GM18867 (cell line): ENCODE results near the gene ARHGAP33.
"Not testable (repeated sequence)": the region's sequence is repeated elsewhere in the genome, so short reads cannot be mapped to it uniquely, and the experiment has no call there.

Experiments used
- ATAC-seq: cut with Tn5 transposase; IDR thresholded peaks from one replicate; pipeline ENCODE4 v1.9.1; 2021; ENCODE audit warnings: mild to moderate bottlenecking, moderate library complexity; ENCODE audit not compliant: unreplicated experiment

ARHGAP33 gene

DNA sequence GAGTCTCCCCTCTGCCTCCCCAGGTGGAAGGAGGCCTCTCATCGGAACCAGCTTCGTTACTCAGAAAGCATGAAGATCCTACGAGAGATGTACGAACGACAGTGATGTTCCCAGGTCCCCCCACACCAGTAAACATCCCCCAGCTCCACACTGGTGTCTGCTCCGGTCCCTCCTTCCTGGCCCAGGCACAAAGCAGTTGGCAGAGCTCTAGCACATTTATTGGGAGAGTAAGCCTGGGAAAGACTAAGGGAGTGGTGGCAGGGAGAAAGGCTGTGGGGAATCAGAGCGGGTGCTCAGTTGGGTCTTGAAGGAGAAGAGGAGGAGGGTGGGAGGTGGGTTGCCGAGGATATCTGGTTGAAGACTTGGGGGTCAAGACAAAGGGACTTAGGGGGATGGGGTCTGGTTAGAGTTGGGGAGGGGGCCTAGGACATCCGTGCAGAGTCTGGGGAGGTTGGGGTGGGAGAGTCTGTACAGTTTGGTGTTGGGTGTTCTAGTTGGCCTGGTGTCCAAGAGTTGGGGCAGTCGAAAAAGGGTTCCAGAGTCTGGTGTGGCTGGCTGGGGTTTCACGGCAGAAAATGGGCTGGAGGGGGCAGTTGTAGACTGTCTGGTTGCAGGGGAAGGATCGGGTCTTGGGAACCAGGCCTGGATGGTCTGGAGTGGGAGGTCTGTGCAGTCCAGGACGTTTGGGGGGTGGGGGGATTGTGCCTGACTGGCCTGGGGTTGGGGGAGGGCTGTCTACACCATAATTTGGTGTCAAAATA, 20.8 kb upstream of the ARHGAP33 start:
- no peak for ATAC-seq

DNA sequence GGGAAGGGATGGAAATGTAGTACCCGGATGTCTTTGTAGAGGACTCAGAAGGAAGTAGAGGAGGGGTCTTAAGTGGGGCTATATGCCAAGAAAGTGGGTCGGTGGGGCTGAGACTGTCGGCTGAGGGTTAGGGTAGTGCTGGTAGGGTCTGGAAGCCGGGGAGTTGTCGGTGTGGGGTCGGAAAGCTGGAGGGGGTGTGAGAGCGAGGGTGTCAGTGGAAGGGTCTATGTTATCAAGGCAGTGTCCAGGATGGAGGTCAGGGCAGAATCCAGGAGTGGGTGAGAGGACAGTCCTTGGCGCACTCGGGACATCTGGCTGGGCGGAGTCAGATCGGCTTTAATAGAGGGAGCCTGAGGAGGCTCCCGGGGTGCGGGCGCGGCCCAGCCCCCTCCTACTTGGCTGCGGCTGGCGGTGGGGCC, 20.2 kb upstream of the ARHGAP33 start:
- ATAC-seq, result no peak

DNA sequence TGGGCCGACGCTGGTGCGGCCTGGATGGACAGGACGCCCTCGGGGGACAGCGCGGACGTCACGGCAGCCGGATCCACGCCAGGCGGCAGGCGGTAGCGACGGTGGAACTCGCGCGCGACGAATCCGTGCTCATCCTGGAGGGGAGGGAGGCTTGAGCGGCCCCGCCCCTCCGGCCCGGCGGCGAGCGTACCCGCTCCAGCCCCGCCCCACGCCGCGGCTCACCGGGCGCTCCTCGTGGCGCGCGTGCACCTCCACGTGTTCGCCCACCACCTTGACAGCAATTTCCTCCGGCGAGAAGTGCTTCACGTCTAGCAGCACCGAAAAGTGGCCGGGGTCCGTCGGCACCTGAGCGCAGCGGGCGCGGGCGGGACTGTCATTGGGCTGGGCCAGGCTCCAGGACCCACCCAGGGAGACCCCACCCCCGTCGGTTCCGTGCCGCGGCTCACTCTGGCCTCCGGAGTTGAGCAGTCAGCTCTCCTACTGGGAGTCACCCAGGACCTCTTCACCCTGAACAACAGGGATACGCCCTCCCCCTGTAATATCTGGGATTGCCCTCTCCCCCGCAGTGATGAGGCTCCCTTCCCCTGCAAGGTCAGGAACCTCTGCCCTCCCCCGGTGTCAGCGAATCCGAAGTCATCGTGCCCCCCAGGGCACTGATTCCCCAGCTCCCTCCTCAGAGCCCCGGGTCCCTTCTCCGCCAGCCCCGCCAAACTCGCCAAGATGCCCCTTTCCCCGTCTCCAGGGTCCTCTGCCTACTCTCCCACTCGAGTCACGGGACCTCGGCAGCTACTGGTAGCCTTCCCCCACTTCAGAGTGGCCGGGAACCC, 19.6 kb upstream of the ARHGAP33 start:
- ATAC-seq, result no peak

DNA sequence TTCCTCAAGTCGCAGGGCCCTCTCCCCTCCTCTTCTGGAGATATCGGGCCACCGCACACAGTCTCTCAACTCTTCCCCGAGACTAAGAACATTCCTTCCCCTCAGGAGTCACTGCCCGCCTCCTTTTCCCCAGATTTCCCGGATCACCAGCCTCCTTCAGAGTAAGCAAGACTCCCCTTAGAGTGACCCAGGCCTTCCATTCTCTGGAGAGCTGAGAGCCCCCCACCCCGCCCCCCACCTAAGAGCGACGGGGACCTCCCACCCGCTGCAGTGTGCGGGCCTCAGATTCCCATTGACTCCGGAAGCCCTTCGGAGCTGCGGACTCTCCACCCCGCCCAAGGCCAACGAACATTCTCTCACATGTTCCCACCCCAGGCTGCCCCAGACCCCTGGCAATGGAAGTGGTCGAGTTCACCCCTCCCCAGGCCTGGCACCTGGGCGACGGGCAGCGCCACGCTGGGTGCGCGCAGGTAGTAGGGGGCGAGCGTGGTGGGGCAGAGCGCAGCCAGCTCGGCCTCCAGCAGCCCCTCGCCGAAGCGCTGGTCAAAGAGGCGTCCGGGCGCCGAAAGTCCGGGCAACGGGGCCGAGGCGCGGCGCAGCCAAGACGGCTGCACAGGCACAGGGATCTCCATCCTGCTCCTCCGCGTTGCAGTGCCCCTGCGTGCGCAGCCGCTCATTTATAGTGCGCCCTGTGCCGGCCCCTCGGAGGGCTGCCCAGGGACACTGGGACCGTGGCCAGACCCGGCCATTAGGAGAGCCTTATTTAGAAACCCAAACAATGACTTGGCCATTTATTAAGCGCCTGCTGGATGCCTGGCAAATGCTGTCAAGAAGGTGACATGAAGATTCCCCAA, 18.8 kb upstream of the ARHGAP33 start, which contains the start of gene HSPB6:
TSS of gene HSPB6 (minus strand) at position 653 of the 854 bp plus-strand sequence. CDS start at position 632, 21 bp downstream.
- no peak for ATAC-seq

DNA sequence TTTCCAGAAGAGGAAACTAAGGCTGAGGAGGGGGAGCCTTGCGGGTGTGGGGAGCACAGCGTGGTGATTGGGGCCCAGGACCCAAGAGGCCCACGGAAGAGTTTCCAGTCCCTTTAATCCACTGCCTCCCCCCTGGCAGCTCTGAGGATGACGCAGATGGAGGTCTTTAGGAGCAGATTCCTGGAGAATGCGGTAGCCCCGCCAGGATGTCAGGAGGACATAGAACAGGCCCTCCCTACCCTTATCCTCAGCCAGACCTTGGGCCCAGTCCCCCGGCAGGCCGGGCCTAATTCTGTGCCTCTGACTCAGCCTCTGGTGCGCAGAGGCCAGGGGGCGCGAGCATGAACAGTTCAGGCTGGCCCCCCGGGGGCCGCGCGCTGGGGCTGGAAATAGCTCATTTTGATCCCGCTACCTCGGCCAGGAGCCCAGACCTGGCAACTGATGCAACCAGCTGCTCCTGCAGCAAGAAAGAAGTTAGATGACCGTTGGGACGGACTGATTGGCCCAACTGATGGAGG, 18.1 kb upstream of the ARHGAP33 start:
- no peak for ATAC-seq

DNA sequence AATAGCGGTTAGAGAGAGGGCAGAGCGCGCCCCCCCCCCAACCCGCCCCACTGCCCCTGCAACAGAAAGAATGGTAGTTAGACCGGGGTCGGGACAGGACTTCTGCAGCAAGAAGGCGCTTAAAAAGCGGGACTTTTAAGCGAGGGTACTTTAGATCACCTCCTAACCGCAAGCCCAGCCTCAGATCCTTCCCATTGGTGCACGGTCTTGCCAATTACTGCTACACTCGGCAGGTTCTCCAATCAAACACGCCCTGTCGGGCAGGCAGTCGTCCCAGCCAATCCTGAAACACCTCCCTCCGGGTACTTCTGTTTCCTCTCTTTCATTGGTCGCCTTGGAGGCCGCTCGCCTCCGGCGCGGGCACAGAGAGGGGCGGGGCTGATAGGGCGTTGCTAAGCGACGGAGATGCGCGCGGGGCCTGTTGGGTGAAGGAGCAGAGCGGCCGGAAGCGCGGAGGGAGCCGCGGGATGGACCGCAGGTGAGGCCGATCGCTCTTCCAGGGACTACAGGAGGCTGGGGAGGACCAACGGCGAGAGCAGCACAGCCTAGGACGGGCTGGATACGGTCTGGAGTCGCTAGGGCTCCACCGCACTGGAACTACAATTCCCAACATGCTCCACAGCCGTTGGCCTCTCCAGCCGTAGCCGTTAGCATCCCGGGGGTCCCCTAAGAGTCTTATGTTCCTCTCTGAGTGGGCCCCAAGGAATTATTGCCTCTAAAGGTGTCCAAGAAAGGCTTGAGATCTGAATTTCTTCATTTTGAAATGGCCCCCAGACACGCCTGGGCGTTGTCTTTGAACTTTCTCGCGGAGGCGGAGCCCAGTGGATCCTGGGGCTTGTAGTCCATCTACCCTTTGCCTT, 17.4 kb upstream of the ARHGAP33 start, which contains the start of gene PROSER3:
TSS of gene PROSER3 (plus strand) at position 428 of the 860 bp plus-strand sequence. CDS start at position 468, 40 bp downstream.
- ATAC-seq, result peak; percentile 93

DNA sequence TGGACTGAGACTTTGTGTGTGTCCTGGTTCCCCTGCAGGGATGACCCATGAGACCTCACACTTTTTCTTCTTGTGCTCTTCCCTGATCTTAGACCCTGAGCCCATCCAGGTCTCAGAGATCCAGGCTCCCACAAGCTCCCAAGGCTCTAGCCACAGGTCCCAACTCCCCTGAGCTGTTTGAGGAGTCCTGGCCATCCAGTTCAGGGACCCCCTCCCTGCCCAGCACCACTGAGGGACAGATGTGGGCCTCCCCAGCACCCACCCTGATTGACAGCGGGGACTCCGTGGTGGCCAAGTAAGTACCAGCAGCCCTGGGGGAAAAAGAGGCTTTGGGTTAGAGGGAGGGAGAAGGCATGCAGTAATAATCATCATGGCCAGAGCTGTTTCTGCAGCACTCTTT, 15.7 kb upstream of the ARHGAP33 start:
- ATAC-seq, result no peak

DNA sequence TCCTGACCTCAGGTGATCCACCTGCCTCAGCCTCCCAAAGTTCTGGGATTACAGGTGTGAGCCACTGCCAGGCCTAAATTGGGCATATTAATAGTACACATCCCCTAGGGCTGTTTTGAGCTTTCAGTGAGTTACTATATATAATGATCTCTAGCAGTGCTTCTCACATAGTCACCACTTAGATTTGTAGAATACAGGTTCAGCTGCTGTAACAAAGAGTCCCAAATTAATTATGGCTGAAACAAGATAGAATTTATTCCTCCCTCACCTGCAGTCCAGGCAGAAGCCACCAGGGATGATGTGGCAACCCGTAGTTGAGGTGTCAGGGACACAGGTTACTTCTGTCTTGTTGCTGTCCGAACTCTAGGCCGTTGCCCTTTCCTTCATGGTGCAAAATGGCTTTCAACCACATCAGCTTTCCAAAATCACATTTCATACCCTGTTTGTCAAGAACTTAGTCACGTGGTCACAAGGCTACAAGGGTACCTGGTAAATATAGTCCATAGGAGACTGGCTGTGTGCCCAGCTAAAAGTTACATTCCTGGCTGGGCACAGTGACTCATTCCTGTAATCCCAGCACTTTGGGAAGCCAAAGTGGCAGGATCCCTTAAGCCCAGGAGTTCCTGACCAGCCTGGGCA, 14.5 kb upstream of the ARHGAP33 start:
- no peak for ATAC-seq

DNA sequence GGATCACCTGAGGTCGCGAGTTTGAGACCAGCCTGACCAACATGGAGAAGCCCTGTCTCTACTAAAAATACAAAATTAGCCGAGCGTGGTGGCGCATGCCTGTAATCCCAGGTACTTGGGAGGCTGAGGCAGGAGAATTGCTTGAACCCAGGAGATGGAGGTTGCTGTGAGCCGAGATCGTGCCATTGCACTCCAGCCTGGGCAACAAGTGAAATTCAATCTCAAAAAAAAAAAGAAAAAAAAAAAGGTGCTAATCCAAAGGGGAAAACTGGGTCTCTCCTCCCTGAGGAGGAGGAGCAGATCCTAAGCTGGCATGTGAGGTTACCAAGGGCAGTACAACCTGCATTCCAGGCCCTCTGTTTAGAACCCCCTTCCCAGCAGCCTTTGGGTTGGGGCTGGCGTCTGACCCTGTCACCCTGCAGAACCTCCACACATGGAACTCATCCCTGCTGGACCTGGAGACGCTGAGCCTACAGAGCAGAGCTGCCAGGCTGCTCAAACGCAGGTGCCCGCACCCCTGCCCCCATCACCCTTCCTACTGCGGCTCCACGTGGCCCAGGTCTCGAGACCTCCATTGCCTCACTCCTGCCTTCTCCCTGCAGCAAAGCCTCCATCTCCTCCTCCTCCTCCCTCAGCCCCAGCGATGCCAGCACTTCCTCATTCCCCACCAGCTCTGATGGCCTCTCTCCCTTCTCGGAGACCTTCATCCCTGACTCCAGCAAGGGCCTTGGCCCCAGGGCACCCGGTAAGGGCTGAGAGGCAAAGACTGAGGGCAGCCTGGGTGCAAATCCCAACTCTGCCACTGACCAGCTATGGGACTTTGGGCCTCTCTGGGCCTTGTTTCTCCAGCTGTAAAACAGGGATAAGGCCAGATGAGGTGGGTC, 10.7 kb upstream of the ARHGAP33 start:
- ATAC-seq, result no peak

DNA sequence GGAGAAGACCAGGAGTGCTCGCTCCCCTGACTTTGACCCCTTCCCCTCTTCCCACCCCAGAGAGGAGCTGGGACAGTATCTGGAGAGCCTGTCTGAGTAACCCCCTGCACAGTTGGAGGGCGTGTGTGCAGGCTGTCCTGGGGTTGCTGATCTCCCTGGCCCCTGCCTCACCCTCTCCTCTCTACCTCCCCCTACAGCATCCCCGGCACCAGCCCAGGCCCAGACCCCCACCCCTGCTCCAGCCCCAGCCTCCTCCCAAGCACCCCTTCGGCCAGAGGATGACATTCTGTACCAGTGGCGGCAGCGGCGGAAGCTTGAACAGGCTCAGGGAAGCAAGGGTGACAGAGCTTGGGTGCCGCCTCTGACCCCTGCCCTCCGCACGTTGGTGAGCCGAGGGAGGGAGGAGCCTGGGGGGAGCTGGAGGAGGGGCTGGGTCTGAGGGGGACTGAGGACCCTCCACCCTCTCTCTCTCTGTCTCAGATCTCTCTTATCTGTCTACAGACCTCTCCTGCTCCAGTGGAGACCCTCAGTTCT, 8.7 kb upstream of the ARHGAP33 start:
- no peak for ATAC-seq

DNA sequence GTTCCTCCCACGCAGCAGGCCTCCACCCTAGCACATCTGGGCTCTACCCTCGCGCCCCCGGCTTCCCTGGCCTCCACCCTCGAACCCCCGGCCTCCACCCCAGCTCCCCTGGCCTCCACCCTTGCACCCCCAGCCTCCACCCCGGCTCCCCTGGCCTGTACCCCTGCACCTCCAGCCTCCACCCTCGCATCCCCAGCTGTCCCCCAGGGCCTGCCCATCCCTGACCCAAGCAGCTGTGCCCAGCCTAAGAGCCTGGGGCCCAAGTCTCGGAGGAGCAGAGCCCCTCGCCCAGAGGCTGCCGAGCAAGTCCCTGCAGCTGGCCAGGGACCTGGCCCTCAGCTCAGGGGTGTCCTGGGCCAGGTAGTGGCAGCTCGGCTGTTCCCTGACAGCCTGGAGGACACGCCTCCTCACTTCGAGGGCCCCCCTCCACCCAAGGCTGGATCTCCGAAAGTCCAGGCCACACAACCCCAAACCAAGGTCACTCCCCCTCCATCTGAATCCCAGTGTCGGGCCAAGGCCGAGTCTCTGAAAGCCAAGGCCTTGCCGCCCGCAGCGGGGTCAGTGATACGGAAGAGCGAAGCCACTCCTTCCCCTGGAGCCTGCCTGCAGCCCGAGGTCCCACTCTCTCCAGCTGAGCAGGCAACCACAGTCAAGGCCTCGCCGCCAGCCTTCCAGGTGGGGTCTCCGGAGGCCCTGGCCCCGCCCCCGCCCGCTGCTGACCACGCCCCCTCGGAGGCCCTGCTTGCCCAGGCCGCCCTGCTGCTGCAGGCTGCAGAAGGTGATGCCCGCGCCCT, 7.9 kb upstream of the ARHGAP33 start:
- ATAC-seq, result no peak

DNA sequence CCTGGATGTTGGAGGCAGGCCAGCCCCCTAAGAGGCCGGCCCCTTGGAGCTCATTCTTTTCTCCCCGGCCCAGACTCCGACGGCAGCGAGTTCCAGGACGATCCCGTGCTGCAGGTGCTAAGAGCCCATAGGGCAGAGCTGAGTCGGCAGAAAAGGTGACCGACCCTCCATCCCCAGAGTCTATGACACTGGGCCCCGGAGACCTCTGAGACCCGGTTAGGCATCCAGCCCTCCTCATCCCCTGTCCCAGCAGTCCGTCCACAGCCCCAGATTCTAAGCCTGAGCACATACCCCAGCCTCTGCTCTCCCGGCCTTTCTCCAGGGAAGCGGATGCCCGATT, 7.3 kb upstream of the ARHGAP33 start:
- no peak for ATAC-seq

DNA sequence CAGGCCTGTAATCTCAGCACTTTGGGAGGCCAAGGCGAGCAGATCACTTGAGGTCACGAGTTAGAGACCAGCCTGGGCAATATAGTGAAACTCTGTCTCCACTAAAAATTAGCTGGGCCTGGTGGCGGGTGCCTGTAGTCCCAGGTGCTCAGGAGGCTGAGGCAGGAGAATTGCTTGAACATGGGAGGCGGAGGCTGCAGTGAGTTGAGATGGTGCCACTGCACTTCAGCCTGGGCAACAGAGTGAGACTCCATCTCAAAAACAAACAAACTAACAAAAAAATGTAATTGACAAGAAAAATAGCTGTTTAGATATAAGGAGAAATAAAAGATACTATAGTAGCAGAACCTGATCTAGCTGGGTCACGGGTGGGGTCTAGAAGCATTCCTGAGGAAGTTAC, 3.0 kb upstream of the ARHGAP33 start:
- ATAC-seq, result not testable (repeated sequence)

DNA sequence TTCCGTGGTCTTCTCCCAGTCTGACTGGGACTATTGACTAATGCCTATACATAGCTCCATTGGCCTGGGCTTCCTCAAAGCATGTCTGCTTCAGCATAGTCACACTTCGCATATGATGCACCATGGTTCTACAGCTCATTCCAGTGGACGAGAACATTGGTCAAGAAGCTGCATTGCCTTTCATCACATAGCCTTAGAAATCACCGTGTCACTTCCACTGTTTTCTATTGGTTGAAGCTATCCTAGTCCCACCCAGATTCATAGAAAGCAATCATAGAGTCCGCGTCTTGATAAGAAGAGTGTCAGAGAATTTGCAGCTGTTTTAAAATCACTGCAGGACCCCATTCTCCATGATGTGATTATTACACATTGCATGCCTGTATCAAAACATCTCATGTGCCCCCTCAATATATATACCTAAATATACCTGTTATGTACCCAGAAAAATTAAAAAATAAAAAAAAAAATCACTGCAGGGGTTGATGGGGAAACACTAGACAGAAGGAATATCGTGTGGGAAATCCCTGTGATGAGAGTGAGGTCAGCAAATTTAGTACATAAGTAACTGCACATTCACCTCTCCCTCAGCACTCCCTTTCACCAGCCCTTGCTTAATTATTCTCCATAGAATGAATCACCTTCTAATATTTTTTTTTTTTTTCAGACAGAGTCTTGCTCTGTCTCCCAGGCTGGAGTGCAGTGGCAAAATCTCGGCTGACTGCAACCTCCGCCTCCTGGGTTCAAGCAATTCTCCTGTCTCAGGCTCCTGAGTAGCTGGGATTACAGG, 2.2 kb upstream of the ARHGAP33 start:
- no peak for ATAC-seq

DNA sequence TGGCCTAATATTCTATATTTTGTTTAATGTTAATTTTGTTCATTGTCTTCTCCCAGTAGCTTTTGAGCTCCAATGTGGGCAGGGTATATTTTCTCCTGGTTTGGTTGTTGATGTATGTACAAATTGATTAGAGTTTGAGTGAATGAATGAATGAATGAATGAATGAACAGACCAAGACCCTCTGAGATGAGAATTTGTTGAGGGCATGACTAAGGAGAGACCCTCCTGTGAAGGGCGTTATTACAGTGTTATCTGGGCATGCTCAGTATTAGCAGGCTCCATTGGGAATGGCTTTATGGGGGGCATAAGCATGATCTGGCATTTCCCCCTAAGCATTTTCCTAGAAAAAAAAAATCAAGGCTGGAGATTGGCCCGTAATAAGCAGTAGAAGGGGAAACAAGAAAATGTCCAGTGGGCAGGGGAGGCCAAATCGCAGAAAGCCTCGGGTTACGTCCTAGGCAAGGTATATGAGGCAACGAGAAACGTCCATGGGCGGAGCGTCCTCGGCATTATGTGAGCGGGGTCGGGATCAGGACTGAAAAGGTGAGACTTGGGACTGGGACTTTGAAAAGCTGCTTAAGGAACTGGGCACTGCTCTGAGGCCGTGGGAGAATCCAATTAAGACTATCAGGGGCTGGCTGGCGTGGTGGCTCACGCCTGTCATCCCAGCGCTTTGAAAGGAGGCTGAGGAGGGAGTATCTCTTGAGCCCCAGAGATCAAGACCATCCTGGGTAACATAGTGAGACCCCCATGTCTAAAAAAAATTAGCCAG, 904 bp upstream of the ARHGAP33 start:
- ATAC-seq, result no peak

DNA sequence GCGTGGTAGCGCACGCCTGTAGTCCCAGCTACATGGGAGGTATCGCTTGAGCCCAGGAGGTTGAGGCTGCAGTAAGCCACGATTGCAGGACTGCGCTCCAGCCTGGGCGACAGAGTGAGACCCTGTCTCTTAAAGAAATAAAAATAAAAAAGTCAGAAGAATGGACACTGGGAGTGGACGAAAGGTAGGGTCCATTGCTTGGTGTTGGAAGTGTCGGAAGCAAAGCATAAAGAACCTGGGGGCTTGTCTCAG, 392 bp upstream of the ARHGAP33 start:
- no peak for ATAC-seq
